Peyer's patch (tissue), 4 donors: ENCODE results near the gene TCTN1. TPM values are rescaled to one million over a fixed set of nuclear protein-coding genes. Genes with fewer than 3 reads are reported as not detected.

Experiments
- DNase-seq, 3 donors: peaks; one replicate each; pipeline ENCODE4 v3.0.0-alpha.2; 2017 to 2019
- H3K27ac ChIP-seq, 4 donors: fragments of 200-600 bp; sonication (generic); one replicate each; pipeline ENCODE4 v1.5.1; 2016 to 2019
- H3K27me3 ChIP-seq, 2 donors: fragments of 200-600 bp; sonication (generic); one replicate each; pipeline ENCODE4 v1.5.1; 2019
- H3K36me3 ChIP-seq, 3 donors: fragments of 200-600 bp; sonication (generic); one replicate each; pipeline ENCODE4 v1.5.1; 2016 to 2019
- H3K4me1 ChIP-seq, 4 donors: fragments of 200-600 bp; sonication (generic); one replicate each; pipeline ENCODE4 v1.5.1; 2016 to 2019
- H3K4me3 ChIP-seq, 4 donors: fragments of 200-600 bp; sonication (generic); 1 replicate in 3 of 4; 2 replicates in 1 of 4; pipeline ENCODE4 v1.5.1; 2016 to 2019; ENCODE audit warnings: mild to moderate bottlenecking in 1 of 4
- H3K9me3 ChIP-seq, 4 donors: fragments of 200-600 bp; sonication (generic); one replicate each; pipeline ENCODE4 v1.5.1; 2016 to 2019; ENCODE audit warnings: mild to moderate bottlenecking in 1 of 4
- CTCF ChIP-seq, 6 experiments: fragments of 450-650 bp in 4 of 6; fragments of 200-600 bp in 2 of 6; sonication (generic) in 1 of 6; IDR thresholded peaks; one replicate each; pipeline ENCODE4 v1.5.1; 2017 to 2019; ENCODE audit warnings: antibody characterized with exemption in 6 of 6, mild to moderate bottlenecking in 3 of 6, moderate library complexity in 1 of 6
- POLR2A ChIP-seq, 2 donors: fragments of 450-650 bp; IDR thresholded peaks; one replicate each; pipeline ENCODE4 v1.5.1; 2017; ENCODE audit warnings: antibody characterized with exemption in 2 of 2, mild to moderate bottlenecking in 2 of 2, moderate library complexity in 2 of 2
- total RNA-seq, 4 donors: library from RNA; depleted of rRNA; stranded (reverse); fragments of >200 nt; gene quantifications; one replicate each; pipeline ENCODE4 v1.1.0, GENCODE V29; 2016

Gene TCTN1
- total RNA-seq, 4 donors from 2014 or later, result 9.1 to 53.6 (median 9.7) TPM

GRCh38 chr12:110688446-110689280 lies 74.7 kb downstream of the TCTN1 start, which contains the start of gene HVCN1:
Gene HVCN1, minus strand, starts transcription at chr12:110689115. Its CDS starts 5,870 bp downstream, at chr12:110683245.
- Histone ChIP-seq H3K27ac (peak within 1 kb of the TSS; percentile 72 to 93 (median 78)), H3K4me3 (peak within 1 kb of the TSS; percentile 57 to 92 (median 62)), H3K4me1 (peaks cover 0 to 28% (median 8%) of the 10 kb centered on the region in 4 donors), H3K9me3 (no peaks in the 10 kb centered on the region), H3K27me3 (no peaks in the 10 kb centered on the region), H3K36me3 (no peaks in the 10 kb centered on the region)
- TF ChIP-seq POLR2A (IDR thresholded peaks at IDR 0.05) (no peak), CTCF (IDR thresholded peaks at IDR 0.05) (no peak)
- DNase-seq, result peak; percentile 68 to 82 (median 77)

- peaks cover 0 to 28% (median 11%) of the 10 kb centered on the region in 4 donors for H3K4me1 ChIP-seq
- H3K4me3 ChIP-seq, result peak overlapping the region; percentile 57 to 92 (median 62)
- H3K9me3 ChIP-seq, result no peaks in the 10 kb centered on the region
- DNase-seq, result peak; percentile 64 to 78 (median 71)
- TF ChIP-seq CTCF (IDR thresholded peaks at IDR 0.05) (no peak), POLR2A (IDR thresholded peaks at IDR 0.05) (no peak)
- no peaks in the 10 kb centered on the region for H3K27me3 ChIP-seq
- no peaks in the 10 kb centered on the region for H3K36me3 ChIP-seq
- peak overlapping the region; percentile 72 to 93 (median 78) for H3K27ac ChIP-seq
These were observed 75.6 kb downstream of the TCTN1 start for GRCh38 chr12:110689281-110690126.

- Histone ChIP-seq H3K4me1 (peaks cover 0 to 28% (median 11%) of the 10 kb centered on the region in 4 donors), H3K4me3 (peak overlapping the region in 1 of 4 donors; percentile 92), H3K9me3 (no peaks in the 10 kb centered on the region), H3K27ac (peak overlapping the region in 3 of 4 donors; percentile 72 to 93 (median 80)), H3K36me3 (no peaks in the 10 kb centered on the region), H3K27me3 (no peaks in the 10 kb centered on the region)
- no peak for DNase-seq
- TF ChIP-seq POLR2A (IDR thresholded peaks at IDR 0.05) (no peak), CTCF (IDR thresholded peaks at IDR 0.05) (no peak)
These were observed 76.2 kb downstream of the TCTN1 start for GRCh38 chr12:110690127-110690430.

GRCh38 chr12:110693731-110694130 lies 79.8 kb downstream of the TCTN1 start:
- Histone ChIP-seq H3K4me3 (no peak overlapping the region), H3K36me3 (no peaks in the 10 kb centered on the region), H3K27me3 (no peaks in the 10 kb centered on the region), H3K27ac (peak overlapping the region in 3 of 4 donors; percentile 42 to 49 (median 43)), H3K4me1 (peaks cover 0 to 22% (median 8%) of the 10 kb centered on the region in 4 donors), H3K9me3 (no peaks in the 10 kb centered on the region)
- DNase-seq, result no peak
- TF ChIP-seq POLR2A (IDR thresholded peaks at IDR 0.05), result no peak
- no peak for TF ChIP-seq CTCF (IDR thresholded peaks at IDR 0.05)

GRCh38 chr12:110694330-110694901 lies 80.5 kb downstream of the TCTN1 start:
- Histone ChIP-seq H3K4me1 (peaks cover 0 to 21% (median 8%) of the 10 kb centered on the region in 4 donors), H3K27ac (peak overlapping the region in 3 of 4 donors; percentile 42 to 49 (median 43)), H3K4me3 (no peak overlapping the region), H3K36me3 (no peaks in the 10 kb centered on the region), H3K27me3 (no peaks in the 10 kb centered on the region), H3K9me3 (no peaks in the 10 kb centered on the region)
- DNase-seq, result peak in 1 of 3 donors; percentile 53
- TF ChIP-seq POLR2A (IDR thresholded peaks at IDR 0.05), result no peak
- no peak for TF ChIP-seq CTCF (IDR thresholded peaks at IDR 0.05)
